ENCODE results near the gene CDC42BPB. TPM values are rescaled to one million over a fixed set of nuclear protein-coding genes. Genes with fewer than 3 reads are reported as not detected.

The CDC42BPB gene
- total RNA-seq, 1 experiment from 2014 or later: 103 TPM

GRCh38 chr14:102903248-102903888 is 154.0 kb downstream of the CDC42BPB start:
- no peak overlapping the region for H3K27ac ChIP-seq (ENCODE audit: insufficient read length, low read depth, low read length)
- no CpG with 5 or more reads among the region's 29 CpGs for WGBS (ENCODE audit: extremely low coverage, insufficient read length, low lambda C conversion rate)

More at GRCh38 chr14:102903248-102903888, 154.0 kb downstream of the CDC42BPB start:
- no peaks in the 10 kb centered on the region; the same call in 1 of the 2 replicates for H3K27me3 Mint-ChIP-seq (ENCODE audit: low read depth)
- Histone ChIP-seq H4K5ac (ENCODE audit: insufficient read length, low read depth, low read length) (no peak overlapping the region), H3K56ac (ENCODE audit: insufficient read length, low read depth, low read length) (no peak overlapping the region), H2AK5ac (ENCODE audit: insufficient read length, low read length) (no peak overlapping the region), H3K14ac (ENCODE audit: insufficient read depth, low read length) (no peak overlapping the region), H3K23ac (ENCODE audit: insufficient read length, low read depth, low read length) (no peak overlapping the region), H4K91ac (ENCODE audit: insufficient read length, low read depth, low read length) (no peak overlapping the region), H3K4me2 (ENCODE audit: insufficient read depth, insufficient read length, low read length) (no peak overlapping the region), H3K18ac (ENCODE audit: insufficient read length, low read depth, low read length) (no peak overlapping the region), H3K9me3 (ENCODE audit: control insufficient read depth, low read depth, low read length) (no peaks in the 10 kb centered on the region), H3K79me2 (ENCODE audit: insufficient read depth, low read length) (no peaks in the 10 kb centered on the region), H3K23me2 (ENCODE audit: insufficient read length, low read depth, low read length, poor library complexity, severe bottlenecking) (no peaks in the 10 kb centered on the region), H3K79me1 (ENCODE audit: insufficient read depth, low read depth, low read length, poor library complexity, severe bottlenecking) (no peaks in the 10 kb centered on the region), H3K4me1 (ENCODE audit: insufficient read depth, low read length) (no peaks in the 10 kb centered on the region), H2BK5ac (ENCODE audit: insufficient read length, low read length) (no peak overlapping the region), H3K9ac (ENCODE audit: extremely low read depth, insufficient read length, low read length) (no peak overlapping the region), H2AFZ (ENCODE audit: low read length) (no peak overlapping the region), H3K4ac (ENCODE audit: low read depth, low read length) (no peak overlapping the region), H4K8ac (replicated peaks; ENCODE audit: insufficient read length, low read depth, low read length) (no peak overlapping the region), H2BK15ac (ENCODE audit: low read depth, low read length) (no peak overlapping the region), H3T11ph (ENCODE audit: low read length) (no peak overlapping the region), H2BK12ac (ENCODE audit: insufficient read length, low read depth, low read length) (no peak overlapping the region), H4K20me1 (ENCODE audit: control insufficient read depth, insufficient read depth, insufficient read length) (no peaks in the 10 kb centered on the region), H2BK120ac (ENCODE audit: low read depth, low read length, poor library complexity, severe bottlenecking) (no peak overlapping the region), H2BK20ac (ENCODE audit: low read depth, low read length, poor library complexity, severe bottlenecking) (no peak overlapping the region), H3K27me3 (ENCODE audit: insufficient read depth, low read length) (no peaks in the 10 kb centered on the region)
- no peak for DNase-seq
- peaks cover 25 to 40% (median 33%) of the 10 kb centered on the region in 3 experiments for H3K36me3 Mint-ChIP-seq (ENCODE audit: insufficient read depth in 1 of 3, low read depth in 3 of 3)
- H3K4me1 Mint-ChIP-seq: peaks cover 2 to 4% of the 10 kb centered on the region in 2 experiments; a peak in 3 of 4 replicates
- peak overlapping the region in 2 of 3 experiments; percentile 53 to 90; a peak in 3 of 7 replicates for H3K27ac Mint-ChIP-seq
- no peak overlapping the region for H3K4me3 Mint-ChIP-seq
- TF ChIP-seq, protein P1, sequence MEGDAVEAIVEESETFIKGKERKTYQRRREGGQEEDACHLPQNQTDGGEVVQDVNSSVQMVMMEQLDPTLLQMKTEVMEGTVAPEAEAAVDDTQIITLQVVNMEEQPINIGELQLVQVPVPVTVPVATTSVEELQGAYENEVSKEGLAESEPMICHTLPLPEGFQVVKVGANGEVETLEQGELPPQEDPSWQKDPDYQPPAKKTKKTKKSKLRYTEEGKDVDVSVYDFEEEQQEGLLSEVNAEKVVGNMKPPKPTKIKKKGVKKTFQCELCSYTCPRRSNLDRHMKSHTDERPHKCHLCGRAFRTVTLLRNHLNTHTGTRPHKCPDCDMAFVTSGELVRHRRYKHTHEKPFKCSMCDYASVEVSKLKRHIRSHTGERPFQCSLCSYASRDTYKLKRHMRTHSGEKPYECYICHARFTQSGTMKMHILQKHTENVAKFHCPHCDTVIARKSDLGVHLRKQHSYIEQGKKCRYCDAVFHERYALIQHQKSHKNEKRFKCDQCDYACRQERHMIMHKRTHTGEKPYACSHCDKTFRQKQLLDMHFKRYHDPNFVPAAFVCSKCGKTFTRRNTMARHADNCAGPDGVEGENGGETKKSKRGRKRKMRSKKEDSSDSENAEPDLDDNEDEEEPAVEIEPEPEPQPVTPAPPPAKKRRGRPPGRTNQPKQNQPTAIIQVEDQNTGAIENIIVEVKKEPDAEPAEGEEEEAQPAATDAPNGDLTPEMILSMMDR (conservative IDR thresholded peaks at IDR 0.05): no peak
- H3K9me3 Mint-ChIP-seq: peaks cover 16 to 17% of the 10 kb centered on the region in 2 experiments

All from H9 (cell line).